Right lung (tissue), 5 donors: Measurements from ENCODE around the gene USP37. TPM values are rescaled to one million over a fixed set of nuclear protein-coding genes. Genes with fewer than 3 reads are reported as not detected.

Experiments used
- DNase-seq, 2 donors: peaks; one replicate each; pipeline ENCODE4 v3.0.0-alpha.2; 2013
- polyA plus RNA-seq, 5 donors: library from polyadenylated mRNA; unstranded; fragments of 120-200 nt; gene quantifications; one replicate each; pipeline versions ENCODE4 v1.2.1 to v1.2.3, GENCODE V29; 2013; ENCODE audit warnings: inconsistent platforms in 1 of 5, low replicate concordance in 1 of 5; ENCODE audit not compliant: insufficient read length in 5 of 5, insufficient read depth in 1 of 5

Gene USP37
- polyA plus RNA-seq, 5 donors = 10.5 to 20.1 (median 17.7) TPM

GRCh38 chr2:218431878-218432277, 136.3 kb downstream of the USP37 start:
- no peak for DNase-seq

GRCh38 chr2:218430721-218431120, 137.4 kb downstream of the USP37 start:
- DNase-seq = no peak

- DNase-seq = no peak
Measured at GRCh38 chr2:218429911-218430692, 138.0 kb downstream of the USP37 start.

- no peak for DNase-seq
Measured at GRCh38 chr2:218428846-218429558, 139.1 kb downstream of the USP37 start.

- DNase-seq = no peak
Measured at GRCh38 chr2:218427741-218428140, 140.4 kb downstream of the USP37 start.

GRCh38 chr2:218425531-218425930, 142.6 kb downstream of the USP37 start:
- no peak for DNase-seq

- DNase-seq = no peak
Measured at GRCh38 chr2:218423584-218423983, 144.6 kb downstream of the USP37 start.

- DNase-seq = no peak
Measured at GRCh38 chr2:218422403-218423086, 145.6 kb downstream of the USP37 start.

- DNase-seq = no peak
Measured at GRCh38 chr2:218421027-218421426, 147.1 kb downstream of the USP37 start.

GRCh38 chr2:218419630-218420216, 148.4 kb downstream of the USP37 start:
- DNase-seq = no peak

GRCh38 chr2:218418717-218419458, 149.3 kb downstream of the USP37 start, which contains the start of gene VIL1:
Gene VIL1, plus strand, starts transcription at chr2:218419123. Its CDS starts 4,656 bp downstream, at chr2:218423779.
- DNase-seq = no peak

- DNase-seq = no peak
Measured at GRCh38 chr2:218418321-218418716, 149.8 kb downstream of the USP37 start.

GRCh38 chr2:218407717-218408116, 160.4 kb downstream of the USP37 start:
- DNase-seq = no peak

GRCh38 chr2:218406949-218407618, 161.1 kb downstream of the USP37 start:
- DNase-seq = peak; percentile 71 to 77

- peak; percentile 93 to 94 for DNase-seq
Measured at GRCh38 chr2:218406209-218406948, 161.8 kb downstream of the USP37 start.

GRCh38 chr2:218405746-218406208, 162.4 kb downstream of the USP37 start:
- DNase-seq = no peak

GRCh38 chr2:218405086-218405745, 162.9 kb downstream of the USP37 start:
- no peak for DNase-seq

- no peak for DNase-seq
Measured at GRCh38 chr2:218404351-218405085, 163.6 kb downstream of the USP37 start.

- DNase-seq = no peak
Measured at GRCh38 chr2:218403810-218404209, 164.3 kb downstream of the USP37 start.
